ENCODE data around the gene ARFIP1.

The ARFIP1 gene

DNA sequence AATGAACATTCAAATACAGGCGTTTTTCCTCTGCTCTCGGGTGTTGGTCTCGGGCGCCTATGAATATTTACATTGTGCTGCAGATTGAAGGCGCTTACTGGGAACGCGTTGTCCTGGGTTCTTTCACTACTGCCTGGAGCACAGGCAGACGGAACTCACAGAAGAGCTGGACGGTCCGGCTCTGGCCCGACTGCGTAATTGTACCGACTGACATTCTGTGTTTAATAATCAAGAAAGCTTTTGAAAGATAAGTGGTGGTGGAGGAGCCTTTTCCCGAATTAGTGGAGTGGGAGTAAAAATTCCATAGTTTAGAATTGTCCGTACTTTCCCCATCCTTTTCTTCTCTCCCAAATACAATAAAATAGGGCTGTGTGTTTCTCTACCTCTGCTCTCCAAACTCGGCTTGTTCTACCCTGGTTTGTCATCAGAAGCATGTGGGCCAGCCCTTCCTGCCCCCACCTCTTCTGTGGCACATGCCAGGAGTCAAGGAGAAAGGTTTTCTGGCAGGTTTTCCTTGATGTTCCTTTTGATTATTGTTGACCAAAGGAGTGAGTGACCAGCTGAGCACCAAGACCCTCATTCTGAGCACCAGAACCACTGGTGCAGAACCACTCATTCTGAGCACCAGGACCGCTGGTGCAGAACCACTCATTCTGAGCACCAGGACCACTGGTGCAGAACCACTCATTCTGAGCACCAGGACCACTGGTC lies 158.6 kb downstream of the ARFIP1 start:
- DNase-seq (ENCODE audit: low read depth) = no peak

DNA sequence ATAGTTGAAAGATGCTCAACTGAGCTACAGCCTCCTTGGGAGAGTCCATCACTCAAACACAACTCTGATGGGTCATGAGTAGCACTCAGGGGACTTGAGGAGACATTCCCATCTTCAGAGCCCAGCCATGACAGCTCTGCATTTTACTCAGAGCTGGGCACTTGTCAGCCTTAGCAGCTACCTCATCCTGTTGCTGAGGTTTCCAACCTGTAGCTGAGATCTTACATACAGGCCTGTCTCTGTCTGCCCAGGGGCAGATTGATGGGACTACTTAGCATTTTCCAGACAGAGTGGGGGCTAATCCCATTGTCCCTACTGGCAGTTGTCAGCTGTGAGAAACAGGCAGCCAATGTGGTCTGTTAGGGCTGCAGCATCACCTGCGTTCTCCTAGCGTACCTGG lies 159.9 kb downstream of the ARFIP1 start:
- DNase-seq (ENCODE audit: low read depth) = no peak

DNA sequence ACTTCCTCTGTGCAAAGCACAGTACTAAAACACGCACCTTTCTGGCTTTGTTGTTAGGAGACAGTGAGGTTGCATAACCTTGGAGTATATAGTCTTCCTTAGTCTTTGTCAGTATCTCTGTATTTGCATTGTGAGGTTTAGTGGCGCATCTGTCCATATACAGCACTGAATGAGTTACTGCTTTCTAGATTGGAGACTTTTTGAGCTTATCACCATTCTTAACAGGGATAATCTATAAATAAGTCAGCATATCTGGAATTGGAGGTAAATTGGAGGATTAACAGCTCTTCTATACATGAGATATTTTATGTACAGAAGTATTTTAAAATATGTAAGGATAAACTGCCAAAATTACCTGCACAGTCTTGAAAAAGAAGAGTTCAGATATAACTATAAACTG lies 160.7 kb downstream of the ARFIP1 start:
- DNase-seq (ENCODE audit: low read depth) = no peak

DNA sequence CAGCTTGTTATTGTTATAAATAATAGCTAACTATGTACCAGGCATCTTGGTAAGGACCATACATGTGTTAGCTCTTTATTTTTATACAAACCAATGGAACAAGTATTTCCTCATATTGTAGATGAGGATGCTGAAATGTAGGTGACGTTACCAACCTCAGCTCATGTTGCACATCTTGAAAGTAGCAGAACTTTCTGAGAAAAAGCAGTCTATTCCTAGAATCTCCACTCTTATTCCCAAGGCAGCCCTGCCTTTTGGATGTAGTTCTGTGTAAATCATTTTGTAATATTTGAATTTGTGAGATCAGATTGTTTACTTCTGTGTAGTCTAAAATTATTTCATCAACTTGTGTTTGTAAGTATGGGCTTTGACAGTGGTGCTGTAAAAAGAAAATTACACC lies 161.7 kb downstream of the ARFIP1 start:
- DNase-seq (ENCODE audit: low read depth) = no peak

DNA sequence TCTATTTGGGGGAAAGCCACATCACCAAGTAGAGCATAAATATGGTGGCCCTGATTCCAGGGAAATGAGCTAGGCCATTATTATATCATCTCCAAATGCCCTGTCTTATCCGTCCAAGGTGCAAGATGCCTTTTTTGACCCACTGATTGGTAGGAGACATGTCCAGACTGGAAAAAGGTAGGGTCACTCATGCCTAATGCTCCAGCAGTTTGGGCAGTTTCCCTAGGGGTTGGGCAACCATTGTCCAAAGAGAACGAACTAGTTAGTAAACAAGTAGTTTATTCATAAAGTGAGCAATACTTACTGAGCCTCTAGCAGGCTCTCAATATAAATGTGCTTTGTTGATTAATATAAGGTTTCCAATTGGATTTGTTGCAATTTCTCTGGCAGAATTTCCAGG lies 162.6 kb downstream of the ARFIP1 start:
- DNase-seq (ENCODE audit: low read depth) = no peak

DNA sequence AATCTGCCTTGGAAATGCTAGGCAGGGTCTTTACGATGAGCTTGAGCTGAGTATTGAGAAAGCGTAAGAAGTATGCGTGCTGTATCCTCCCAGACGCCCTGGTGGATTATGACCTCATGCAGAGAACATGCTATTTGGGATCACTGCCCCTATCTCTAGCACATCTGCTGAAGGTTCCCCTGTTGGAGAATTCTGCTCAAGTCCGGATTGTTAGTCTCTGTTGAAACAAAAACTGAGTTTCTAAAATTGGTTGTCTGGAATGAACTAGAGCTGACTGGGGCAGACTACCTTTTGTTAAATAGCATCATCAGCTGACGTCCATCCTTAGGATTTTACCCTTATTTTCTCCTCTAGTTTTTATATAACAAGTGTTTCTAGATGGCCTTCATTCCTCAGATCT lies 163.9 kb downstream of the ARFIP1 start:
- DNase-seq (ENCODE audit: low read depth) = no peak

DNA sequence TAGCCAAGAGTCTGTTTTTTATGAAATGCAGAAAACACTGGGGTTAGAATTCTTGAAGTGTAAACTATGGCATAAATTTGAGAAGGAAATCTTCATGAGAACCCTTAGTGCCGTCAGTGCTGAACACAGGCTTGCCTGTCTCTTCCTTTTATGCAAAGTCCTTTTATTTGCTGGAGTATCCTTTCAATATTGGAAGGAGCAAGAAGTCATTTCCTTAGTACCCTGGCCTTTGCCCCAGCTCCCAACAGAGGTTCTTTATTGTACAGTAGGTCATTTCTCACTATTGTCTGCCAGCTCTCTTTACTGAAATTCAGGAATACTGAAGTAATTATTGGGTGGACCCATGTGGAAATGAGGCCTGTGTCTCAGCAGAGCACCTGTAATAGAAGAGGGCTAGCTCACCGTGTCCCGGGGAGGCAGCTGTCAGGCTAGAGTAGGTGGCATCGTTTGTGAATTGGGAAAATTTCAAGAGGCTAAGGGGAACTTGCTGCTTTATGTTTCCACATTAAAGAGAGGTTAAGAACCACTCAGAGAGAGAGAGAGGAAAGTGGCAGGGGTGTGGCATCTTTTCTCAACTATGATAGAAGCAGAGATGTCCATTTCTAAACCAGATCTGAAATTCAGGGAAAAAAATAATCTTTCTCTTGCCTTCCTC lies 165.0 kb downstream of the ARFIP1 start:
- DNase-seq (ENCODE audit: low read depth) = no peak

DNA sequence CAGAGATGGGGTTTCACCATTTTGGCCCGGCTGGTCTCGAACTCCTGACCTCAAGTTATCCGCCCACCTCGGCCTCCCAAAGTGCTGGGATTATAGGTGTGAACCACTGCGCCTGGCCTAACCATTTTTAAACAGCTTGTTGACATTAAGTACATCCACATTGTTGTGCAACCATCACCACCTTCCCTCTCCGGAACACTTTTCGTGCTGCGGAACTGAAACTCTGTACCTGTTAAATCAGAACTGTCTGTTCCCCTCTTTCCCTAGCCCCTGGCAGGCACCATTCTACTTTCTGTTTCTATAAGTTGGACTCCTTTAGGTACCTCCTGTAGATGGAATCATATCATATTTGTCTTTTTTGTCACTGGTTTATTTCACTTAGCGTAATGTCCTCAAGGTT lies 165.9 kb downstream of the ARFIP1 start:
- no peak for DNase-seq (ENCODE audit: low read depth)

DNA sequence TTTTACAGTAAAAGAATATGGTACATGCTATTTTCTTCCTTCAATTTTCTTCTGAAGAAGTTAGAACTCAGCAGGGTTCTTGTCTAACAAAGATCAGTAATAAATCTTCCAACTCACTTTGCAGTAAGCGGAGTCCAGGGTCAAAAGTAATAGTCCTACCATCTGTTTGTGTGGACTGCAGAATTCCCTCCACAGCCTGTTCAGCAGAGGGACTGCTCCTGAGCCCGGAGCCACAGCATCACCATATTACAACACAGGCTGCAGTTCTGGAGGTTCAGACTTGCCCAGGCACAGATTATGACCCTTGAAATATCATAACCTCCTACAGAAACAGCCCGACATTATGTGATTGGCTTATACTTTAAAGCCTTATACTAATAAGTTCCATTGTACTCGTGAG lies 166.7 kb downstream of the ARFIP1 start:
- no peak for DNase-seq (ENCODE audit: low read depth)

DNA sequence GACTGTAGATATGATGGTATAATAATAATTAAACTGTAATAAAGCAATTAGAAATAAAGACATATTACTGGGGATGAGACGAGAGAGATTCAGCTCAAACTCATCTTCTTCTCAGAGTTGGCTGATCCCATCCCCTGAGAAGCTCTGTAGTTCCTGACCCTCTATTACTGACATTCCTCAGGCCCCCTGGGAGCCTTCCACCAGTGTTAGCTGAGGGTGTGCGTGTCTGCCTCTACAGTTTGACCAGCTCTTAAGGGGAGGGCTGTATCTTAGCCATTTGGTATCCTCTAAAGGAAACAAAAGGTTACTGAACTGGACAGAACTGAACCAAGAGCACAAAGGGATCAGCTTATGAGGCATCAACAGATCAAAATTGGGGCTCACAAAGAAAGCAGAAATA lies 167.6 kb downstream of the ARFIP1 start:
- no peak for DNase-seq (ENCODE audit: low read depth)

DNA sequence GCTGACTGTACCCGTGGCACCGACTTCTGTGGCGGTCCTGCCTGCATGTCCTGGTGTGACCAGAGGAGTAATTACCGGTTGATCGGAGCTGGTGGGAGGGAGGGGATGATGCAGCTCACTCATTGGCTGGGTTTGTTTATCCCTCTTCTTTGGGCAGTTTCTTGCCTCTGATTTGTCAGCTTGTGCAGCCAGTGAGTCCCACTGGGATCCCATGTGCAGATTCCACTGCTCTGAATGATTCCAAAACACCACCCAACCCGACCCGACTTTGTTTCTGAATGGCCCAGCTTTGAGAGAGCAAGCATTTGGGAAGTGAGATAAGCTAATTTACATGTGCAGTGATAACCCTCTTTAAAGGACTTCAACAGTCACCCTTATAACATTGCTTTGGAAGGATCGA lies 170.2 kb downstream of the ARFIP1 start:
- no peak for DNase-seq (ENCODE audit: low read depth)

DNA sequence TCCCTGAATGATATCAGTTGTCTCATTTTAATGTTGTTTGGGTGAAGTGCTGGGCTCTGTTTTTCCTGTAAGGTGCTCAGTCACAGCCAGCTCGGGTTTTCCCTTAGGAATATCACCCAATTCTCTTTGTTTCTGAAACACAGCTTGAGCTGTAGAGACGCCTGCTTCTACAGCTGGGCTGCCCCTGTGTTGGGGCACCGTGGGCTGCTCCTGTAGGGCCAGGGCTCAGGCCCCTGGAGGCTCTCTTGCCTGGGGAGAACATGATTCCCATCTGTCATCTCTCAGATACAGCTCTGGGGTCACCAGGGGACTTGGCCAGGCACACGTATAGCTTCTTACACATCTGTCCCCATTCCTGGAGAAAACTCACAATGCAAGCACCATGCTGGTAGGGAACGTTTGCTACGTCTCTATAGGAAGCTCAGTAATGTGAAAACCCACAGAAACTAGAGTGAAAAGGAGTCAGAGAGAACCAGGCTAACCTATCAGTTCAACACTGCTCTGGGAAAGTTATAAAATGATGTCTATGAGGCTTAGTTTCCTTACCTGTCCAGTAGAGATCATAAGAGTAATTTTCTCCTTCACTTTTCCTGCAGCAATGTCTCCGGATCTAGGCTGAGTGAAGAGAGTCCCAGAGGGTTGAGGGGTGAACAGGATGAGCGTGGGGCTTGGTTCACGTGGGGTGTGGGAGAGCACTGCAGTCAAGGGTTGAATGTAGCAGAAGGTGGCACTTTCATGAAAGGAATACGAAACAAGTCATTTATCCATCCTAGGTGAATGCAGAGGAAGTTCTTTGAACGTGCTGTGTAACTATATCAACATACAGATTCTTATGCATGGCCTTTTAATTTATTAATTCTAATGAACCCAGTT lies 170.9 kb downstream of the ARFIP1 start:
- DNase-seq (ENCODE audit: low read depth) = no peak

DNA sequence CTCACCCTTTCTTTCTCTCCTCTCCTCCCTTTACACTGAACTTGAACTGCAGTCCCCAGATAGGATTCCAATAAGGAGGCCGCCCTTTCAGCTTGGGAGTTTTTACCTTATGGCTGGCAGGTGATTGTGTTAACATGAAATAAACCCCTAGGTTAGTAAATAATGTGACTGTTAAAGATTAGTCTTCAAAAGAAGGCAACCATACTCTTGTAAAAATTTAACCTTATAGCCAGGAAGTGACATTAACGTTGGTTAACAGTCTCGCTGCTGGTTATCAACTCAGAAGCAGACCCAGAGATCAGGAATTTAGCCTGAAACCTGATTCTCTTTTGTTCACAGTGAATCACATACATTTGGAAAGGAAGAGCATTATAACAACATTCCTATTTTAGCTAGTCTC lies 171.6 kb downstream of the ARFIP1 start:
- no peak for DNase-seq (ENCODE audit: low read depth)

DNA sequence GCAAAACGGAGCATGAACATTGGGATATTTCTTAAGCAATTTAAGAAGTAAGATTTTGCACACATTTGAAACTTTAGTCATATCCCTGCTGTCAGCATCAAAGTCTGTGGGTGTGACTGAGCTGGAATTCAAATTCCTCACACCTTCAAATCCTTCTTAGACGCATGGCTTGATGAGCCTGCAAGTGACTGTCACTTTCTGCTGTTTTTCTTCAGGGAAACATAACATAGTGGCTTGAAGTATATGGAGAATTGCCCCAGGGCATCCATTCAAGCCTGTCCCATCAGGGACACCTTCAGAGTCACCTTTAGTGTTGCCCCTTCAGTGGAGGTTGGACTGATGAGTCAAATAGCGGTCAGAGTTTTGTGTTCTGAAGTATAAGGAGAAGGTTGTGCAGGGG lies 173.8 kb downstream of the ARFIP1 start:
- no peak for DNase-seq (ENCODE audit: low read depth)

DNA sequence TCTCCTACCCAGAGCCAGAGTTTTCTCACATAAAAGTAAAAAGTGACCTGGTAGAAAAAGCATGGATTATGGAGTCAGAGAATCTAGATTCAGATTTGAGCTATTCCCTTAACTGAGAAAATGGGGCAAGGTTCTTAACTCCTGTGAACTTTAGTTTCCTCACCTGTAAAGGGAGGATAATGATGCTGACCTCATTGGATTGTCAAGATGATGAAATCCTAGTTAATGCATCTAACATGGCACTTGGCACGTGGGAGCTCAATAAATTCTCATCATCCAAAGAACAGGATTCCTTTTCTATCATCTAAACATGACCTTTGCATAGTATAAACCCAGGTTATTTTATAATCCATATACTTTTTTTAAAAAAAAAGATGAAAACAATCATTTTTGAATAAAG lies 175.0 kb downstream of the ARFIP1 start:
- no peak for DNase-seq (ENCODE audit: low read depth)

DNA sequence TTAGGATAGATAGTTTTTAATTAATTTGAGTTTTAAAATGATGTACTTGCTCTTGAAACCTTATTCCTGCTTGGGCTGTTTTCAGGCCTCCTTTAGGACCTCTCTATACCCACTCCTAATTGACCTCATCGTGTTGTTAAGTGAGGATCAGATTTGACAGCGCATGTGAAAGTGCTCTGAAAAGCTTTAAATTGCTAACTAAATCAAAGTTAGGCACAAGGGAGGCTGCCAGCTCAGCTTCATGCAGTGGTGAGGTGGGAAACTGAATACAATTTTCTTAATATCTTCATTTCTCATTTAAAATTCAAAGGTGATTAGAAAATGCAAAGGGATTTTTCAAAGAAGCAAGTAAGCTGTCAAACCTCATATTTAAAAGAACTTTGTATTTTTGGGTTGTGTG lies 176.4 kb downstream of the ARFIP1 start:
- DNase-seq (ENCODE audit: low read depth) = no peak

DNA sequence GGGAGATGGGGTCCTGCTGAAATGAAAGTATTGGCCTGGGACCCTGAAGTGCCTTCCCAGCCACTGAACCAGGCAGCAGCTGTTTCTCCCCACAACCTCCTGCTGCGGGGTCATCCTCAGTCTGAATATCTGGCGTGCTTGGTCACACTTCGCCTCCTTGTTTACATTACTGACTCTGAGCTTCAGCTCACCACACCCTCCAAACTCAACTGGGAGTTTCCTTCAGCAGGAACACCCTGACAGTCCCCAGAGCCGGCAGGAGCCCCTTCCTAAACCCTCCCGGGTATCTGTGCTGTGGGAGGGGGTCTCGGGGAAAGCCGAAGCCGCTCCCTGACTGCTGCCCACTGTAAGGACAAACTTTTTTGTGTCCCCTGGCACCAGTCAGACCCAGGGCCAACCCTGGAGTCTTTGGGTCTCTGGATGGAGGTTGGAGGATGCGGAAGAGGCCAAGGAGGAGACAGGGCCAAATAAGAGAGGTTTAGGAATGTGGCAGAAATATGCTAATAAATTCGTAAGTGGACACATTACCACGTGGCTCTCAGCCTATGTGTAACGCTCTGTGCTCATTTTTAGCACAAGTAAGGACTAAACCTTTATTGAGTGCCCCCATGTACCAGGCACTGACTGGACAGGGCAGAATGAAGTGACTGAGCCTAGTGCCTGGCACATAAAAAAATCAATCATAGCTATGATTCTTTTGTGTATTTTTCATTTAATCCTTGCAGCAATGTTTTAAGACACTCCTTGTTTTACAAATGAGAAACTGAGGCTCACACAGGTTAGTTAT lies 177.1 kb downstream of the ARFIP1 start:
- DNase-seq (ENCODE audit: low read depth) = no peak

DNA sequence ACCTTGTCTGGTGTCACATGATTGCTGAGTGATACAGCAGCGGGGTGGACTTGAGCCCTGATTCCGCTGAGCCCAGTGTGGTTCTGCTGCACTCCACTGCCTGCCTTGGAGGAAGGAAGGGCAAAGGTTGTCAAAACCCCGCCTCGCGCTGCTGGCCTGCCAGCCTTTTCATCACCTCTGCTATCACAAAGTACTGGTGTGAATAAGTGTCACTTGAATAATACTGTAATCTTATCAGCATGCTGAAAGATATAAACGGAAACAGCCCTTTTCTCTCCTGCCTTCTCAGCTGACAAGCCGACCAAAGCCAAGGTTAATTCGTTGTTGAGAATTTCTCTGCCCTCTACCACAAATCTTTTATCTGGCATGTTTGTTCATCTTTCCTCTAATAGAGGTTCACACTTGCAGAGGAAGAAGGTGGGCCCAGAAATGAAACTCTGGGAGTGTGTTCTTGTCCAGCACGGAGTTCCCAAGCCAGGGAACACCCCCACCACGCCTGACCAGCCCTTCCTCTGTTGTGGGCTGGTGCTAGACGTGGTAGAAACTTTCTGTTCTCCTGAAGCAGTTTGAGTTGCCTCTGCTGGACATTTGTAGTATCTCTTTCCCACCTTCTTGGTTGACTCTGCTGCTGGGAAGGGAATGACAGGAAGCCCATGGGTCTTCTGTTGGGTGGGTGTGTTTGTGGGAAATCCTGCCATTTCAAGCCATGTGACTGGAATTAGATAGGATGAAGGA lies 177.8 kb downstream of the ARFIP1 start:
- no peak for DNase-seq (ENCODE audit: low read depth)

DNA sequence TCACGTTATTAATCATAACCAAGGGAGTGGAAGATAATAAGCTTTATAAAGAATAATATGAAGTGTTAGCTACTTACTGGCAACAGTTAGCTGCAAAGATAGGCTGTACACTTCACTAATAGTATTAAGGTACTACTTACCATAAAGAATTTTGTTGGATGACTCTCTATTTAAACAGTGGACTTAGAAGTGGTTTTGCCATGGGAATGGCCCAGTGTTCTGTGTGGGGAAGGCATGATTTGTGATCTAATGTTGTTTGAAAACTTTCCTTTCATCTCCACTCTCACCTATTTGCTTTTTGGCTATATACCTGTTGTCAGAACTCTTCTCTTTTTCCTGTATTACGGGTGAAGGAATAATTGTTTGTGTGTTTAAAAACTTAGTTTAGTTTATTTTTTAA lies 179.3 kb downstream of the ARFIP1 start:
- no peak for DNase-seq (ENCODE audit: low read depth)

DNA sequence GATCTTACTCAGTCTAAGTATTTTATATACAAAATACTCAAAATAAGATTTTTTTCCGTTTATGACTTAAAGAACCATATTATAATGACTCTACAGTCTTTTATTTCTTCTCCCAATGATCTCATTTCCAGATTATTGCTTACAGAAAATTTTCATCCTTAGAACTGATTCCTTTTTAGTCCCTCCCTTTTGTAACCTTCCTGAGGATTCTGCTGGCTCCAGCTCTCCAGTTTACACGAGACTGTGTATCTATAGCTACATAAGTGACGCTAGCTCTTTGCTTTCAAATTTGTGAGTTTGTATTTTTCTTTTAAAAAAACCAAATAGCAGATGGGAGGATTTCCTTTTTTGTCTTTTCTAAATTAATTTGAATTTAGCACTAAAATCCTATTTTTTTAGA lies 180.3 kb downstream of the ARFIP1 start:
- DNase-seq (ENCODE audit: low read depth) = no peak

DNA sequence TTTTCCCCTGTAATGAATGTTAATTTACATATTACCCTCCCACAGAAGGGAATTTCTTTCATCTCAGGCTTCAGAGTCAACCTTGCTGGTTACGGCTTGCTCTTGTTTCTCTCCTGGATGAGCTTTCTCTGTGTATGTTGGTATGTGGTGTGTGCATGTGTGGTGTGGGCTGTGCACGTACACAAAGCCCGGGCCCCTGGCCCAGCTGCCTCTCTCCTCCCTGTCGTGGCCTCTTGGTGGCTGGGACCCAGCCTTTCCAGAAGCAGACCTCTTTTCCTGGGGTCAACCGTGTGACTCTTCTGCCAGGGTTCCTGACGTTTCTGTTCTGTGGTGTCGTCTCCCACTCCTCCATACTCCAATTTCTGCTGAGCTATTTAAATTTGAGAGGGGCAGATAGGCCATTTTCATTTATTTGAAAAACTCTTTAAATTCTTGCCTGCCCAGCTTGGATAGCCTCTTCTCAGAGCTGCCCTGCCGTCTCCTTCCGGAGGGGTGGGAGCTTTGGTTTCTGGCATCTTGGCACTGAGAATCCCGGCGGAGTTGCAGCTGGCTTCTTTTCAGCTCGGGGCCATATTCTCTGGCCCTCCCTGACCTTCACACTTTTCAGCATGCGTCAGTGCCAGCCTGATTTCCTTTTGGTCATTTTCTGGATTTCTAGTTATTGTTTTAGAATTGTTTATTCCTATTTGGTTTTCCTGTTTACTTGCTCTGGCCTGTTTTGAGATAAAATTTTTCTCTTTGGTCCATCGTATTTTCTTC lies 181.4 kb downstream of the ARFIP1 start:
- no peak for DNase-seq (ENCODE audit: low read depth)

Measured in stromal cell of bone marrow (primary cell).